Left ventricle myocardium inferior (tissue), 1 donor: Measurements from ENCODE around the gene RNF169. TPM values are rescaled to one million over a fixed set of nuclear protein-coding genes. Genes with fewer than 3 reads are reported as not detected.

Experiments used
- DNase-seq: peaks from one replicate; pipeline ENCODE4 v3.0.0-alpha.2; 2020
- H3K27ac ChIP-seq: fragments of 200-600 bp; replicated peaks from 2 replicates; pipeline ENCODE4 v1.8.0; 2021
- H3K27me3 ChIP-seq: fragments of 200-600 bp; 2 replicates; pipeline ENCODE4 v1.8.0; 2021; ENCODE audit warnings: low read depth
- H3K36me3 ChIP-seq: fragments of 200-600 bp; 2 replicates; pipeline ENCODE4 v1.8.0; 2021
- H3K4me1 ChIP-seq: fragments of 200-600 bp; 2 replicates; pipeline ENCODE4 v1.8.0; 2021
- H3K4me3 ChIP-seq: fragments of 200-600 bp; 2 replicates; pipeline ENCODE4 v1.8.0; 2021; ENCODE audit warnings: mild to moderate bottlenecking, moderate library complexity
- H3K9me3 ChIP-seq: fragments of 200-600 bp; replicated peaks from 2 replicates; pipeline ENCODE4 v1.8.0; 2021
- intact Hi-C: fragments of 100-400 bp; cut with micrococcal nuclease; formaldehyde crosslinking; loops from one replicate; pipeline ENCODE4 v1.11.0; 2022
- total RNA-seq: library from RNA; stranded (reverse); fragmentation: NEBNext Ultra II Directional; extraction: Animal tissue kit (Norgen Biotek cat#: 25700); gene quantifications from one replicate; pipeline ENCODE4 v1.2.1, GENCODE V29; 2021
- TF ChIP-seq, protein P1 (sequence below): fragments of 200-600 bp; IDR thresholded peaks from 2 replicates; pipeline ENCODE4 v1.8.0; 2021; ENCODE audit warnings: antibody characterized with exemption, mild to moderate bottlenecking, borderline replicate concordance
- donor health status: DM: no; HTN: yes; CAD: no; lungs with severe emphysema.

Gene RNF169
- total RNA-seq, 1 donor from 2014 or later, result 9.6 TPM

DNA sequence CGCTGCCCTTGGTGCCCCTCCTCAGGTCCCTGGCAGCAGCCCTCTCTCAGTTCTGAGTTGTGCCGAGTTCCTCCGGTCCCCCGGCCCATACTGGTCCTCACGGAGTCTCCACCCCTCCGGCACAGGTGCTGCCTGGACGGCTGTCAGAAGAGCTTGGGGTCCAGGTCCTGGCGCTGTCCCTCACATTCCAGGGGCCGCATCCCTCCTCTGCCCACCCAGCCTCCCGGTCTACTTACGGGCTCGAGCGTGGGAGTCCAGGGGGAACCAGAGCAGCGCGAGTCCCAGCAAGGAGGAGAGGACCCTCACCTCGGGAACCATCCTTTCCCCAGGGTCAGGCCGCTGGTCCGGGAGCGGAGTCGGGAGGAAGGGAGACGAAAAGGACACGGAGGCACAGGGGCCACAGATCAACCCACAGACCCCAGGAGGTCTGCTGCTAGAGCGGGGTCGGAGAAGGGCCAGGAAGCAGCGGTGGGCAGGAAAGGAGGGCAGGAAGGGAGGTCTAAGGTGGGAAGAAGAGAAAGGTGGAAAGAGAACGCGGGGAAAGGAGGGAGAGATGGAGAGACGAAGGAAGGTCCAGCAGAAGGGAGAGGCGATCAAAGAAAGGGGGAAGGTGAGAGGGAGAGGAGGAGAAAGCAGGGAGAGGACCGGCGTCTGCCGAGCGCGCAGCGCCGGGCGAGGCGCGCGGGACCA lies 17.9 kb upstream of the RNF169 start:
- no peaks in the 10 kb centered on the region for H3K36me3 ChIP-seq
- peaks cover 63% of the 10 kb centered on the region for H3K27me3 ChIP-seq
- TF ChIP-seq, protein P1, sequence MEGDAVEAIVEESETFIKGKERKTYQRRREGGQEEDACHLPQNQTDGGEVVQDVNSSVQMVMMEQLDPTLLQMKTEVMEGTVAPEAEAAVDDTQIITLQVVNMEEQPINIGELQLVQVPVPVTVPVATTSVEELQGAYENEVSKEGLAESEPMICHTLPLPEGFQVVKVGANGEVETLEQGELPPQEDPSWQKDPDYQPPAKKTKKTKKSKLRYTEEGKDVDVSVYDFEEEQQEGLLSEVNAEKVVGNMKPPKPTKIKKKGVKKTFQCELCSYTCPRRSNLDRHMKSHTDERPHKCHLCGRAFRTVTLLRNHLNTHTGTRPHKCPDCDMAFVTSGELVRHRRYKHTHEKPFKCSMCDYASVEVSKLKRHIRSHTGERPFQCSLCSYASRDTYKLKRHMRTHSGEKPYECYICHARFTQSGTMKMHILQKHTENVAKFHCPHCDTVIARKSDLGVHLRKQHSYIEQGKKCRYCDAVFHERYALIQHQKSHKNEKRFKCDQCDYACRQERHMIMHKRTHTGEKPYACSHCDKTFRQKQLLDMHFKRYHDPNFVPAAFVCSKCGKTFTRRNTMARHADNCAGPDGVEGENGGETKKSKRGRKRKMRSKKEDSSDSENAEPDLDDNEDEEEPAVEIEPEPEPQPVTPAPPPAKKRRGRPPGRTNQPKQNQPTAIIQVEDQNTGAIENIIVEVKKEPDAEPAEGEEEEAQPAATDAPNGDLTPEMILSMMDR, result no peak
- H3K4me3 ChIP-seq, result peak overlapping the region; percentile 63
- no peak for DNase-seq
- no peaks in the 10 kb centered on the region for H3K9me3 ChIP-seq
- no peak overlapping the region for H3K27ac ChIP-seq
- intact Hi-C loops, result no loop called here
- peaks cover 16% of the 10 kb centered on the region for H3K4me1 ChIP-seq

DNA sequence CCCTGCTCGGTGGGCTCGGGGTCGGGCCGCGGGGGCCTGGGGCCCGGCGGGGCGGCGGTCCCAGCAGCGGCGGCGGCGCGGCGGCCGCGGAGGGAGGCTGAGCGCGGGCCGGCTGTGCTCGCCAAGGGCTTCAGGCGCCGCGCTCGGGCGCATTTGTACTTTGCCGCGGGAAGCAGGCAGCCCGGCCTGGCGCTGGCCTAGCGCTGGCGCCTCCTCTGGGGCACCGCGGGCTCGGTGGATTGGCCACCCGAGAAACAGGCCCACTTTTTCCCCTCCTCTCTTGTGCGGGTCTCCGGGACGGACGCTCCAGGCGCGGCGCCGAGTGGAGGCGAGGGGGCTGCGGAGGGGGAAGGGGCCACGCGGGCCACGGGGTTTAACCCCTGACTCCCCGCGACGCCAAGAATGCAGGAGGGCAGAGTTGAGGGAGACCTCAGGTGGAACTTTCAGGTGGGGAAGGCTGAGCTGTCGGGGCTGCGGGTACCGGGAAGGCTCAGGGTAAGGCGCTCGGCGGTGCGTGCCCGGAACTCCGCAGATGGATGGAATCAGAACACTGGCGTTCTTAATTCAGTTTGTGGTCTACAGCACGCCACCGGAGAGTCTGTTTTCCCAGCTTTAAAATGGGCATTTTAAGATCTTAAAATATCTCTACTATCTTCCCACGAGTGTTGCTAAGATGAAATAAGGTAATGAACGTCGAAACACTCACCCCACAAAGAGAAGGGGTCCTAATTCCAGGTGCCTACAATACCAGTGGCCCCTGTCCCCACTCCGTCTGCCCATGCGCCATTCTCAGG lies 17.2 kb upstream of the RNF169 start, which contains the start of gene CHRDL2:
Gene CHRDL2, minus strand, starts transcription at position 126 of the 794 bp plus-strand sequence. CDS start 538 bp downstream, outside the sequence.
- Histone ChIP-seq H3K27me3 (peaks cover 63% of the 10 kb centered on the region), H3K36me3 (no peaks in the 10 kb centered on the region), H3K27ac (no peak within 1 kb of the TSS), H3K4me3 (peak within 1 kb of the TSS; percentile 63), H3K4me1 (peaks cover 8% of the 10 kb centered on the region), H3K9me3 (no peaks in the 10 kb centered on the region)
- TF ChIP-seq, protein P1, result no peak
- no peak for DNase-seq
- intact Hi-C loops, result no loop called here

DNA sequence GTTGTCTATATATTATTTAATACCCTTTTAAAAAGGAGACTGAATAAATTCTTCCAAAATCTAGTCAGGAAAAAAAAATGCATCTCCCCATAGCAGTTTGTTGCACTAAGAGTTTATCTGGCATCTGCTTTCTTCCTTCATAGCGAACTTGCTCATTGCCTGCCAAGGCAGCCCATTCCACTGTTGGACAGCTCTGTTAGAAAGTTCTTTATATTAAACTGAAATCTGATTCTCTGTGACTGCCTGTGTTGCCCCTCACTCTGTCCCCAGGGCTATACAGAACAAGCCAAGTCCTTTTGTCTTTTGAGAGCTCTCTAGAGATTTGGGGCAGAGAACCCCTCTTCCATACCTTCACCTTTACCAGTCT lies 14.1 kb upstream of the RNF169 start:
- Histone ChIP-seq H3K9me3 (no peaks in the 10 kb centered on the region), H3K27ac (no peak overlapping the region), H3K4me3 (no peak overlapping the region), H3K36me3 (no peaks in the 10 kb centered on the region), H3K27me3 (peaks cover 58% of the 10 kb centered on the region), H3K4me1 (peaks cover 7% of the 10 kb centered on the region)
- intact Hi-C loops, result no loop called here
- TF ChIP-seq, protein P1, result no peak
- no peak for DNase-seq

DNA sequence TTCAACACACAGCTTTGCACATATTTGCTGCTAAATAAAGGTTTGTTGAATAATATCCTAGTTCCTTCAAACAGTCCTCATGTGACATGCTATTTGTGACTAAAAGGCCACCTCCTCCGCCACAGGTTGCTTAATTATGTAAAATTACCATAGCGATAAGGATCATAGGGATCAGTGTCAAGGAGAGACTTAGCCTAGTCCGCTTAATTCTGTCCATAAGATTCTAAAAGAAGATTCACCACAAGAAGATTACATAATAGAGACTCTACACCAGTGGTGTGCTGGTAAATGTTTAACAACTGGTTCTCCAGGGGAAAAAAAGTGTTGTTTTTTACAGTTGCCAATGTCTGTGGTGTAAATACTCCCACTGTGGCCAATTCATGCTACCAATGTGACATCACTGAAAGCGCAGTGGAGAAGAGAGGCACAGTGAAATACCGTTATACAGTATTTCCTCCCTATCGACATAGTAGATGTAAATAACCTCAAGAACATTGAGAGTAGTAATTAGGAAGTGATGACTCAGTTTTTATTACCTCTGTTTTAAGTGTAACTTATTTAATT lies 13.2 kb upstream of the RNF169 start:
- intact Hi-C loops, result no loop called here

DNA sequence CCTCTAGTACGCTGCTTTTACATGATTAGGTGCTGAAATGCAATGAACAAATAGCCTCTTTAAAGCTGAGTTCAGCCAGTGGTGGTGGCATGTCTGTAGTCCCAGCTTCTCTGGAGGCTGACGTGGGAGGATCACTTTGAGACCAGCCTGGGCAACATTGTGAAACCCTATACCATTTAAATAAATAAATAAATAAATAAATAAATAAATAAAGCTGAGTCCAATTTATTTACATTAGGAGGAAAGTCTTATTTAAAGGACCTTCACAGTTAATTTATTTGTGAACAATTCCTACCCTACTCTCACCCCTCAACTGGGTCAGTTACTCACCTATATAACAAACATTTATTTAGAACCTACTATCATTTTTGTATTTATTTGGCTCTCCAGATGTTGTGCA lies 12.6 kb upstream of the RNF169 start:
- Histone ChIP-seq H3K4me1 (peaks cover 7% of the 10 kb centered on the region), H3K36me3 (no peaks in the 10 kb centered on the region), H3K27me3 (peaks cover 43% of the 10 kb centered on the region), H3K27ac (no peak overlapping the region), H3K9me3 (no peaks in the 10 kb centered on the region), H3K4me3 (no peak overlapping the region)
- TF ChIP-seq, protein P1, result no peak
- intact Hi-C loops, result no loop called here
- DNase-seq, result no peak

More for the DNA sequence above, 13.2 kb upstream of the RNF169 start:
- Histone ChIP-seq H3K27me3 (peaks cover 49% of the 10 kb centered on the region), H3K4me3 (no peak overlapping the region), H3K27ac (no peak overlapping the region), H3K9me3 (no peaks in the 10 kb centered on the region), H3K36me3 (no peaks in the 10 kb centered on the region), H3K4me1 (peaks cover 7% of the 10 kb centered on the region)
- no peak for DNase-seq
- TF ChIP-seq, protein P1, result no peak
